Stimulated activated naive CD8-positive, alpha-beta T cell treated with anti-CD3 and anti-CD28 coated beads, Interleukin-15, amount 100 ng/mL, for 72 hours (primary cell): ENCODE measurements around the gene C3.

Source experiments
- ATAC-seq: fragments of 150-1000 bp; cut with Tn5 transposase; 2 replicates; pipeline ENCODE4 v1.10.0; 2021; ENCODE audit warnings: mild to moderate bottlenecking, moderate library complexity
- DNase-seq, 2 donors: peaks; one replicate each; pipeline ENCODE4 v3.0.0; 2021 to 2022
- H3K27ac Mint-ChIP-seq, 2 donors: one replicate each; pipeline ENCODE4 v1.8.0; 2022; ENCODE audit warnings: mild to moderate bottlenecking in 2 of 2, mixed read lengths in 2 of 2, moderate library complexity in 2 of 2
- H3K27me3 Mint-ChIP-seq: one replicate; pipeline ENCODE4 v1.8.0; 2022; ENCODE audit warnings: mixed read lengths
- H3K4me1 Mint-ChIP-seq: one replicate; pipeline ENCODE4 v1.8.0; 2022; ENCODE audit warnings: mild to moderate bottlenecking, mixed read lengths
- H3K4me3 Mint-ChIP-seq, 2 donors: one replicate each; pipeline ENCODE4 v1.8.0; 2022; ENCODE audit warnings: mild to moderate bottlenecking in 2 of 2, mixed read lengths in 2 of 2, moderate library complexity in 1 of 2
- H3K9me3 Mint-ChIP-seq, 2 donors: one replicate each; pipeline ENCODE4 v1.8.0; 2022; ENCODE audit warnings: mixed read lengths in 2 of 2

The C3 gene

GRCh38 chr19:6699935-6700334 is 20.5 kb downstream of the C3 start:
- H3K27me3 Mint-ChIP-seq = no peaks in the 10 kb centered on the region
- H3K9me3 Mint-ChIP-seq = no peaks in the 10 kb centered on the region
- ATAC-seq (no peak), DNase-seq (no peak)
- H3K4me1 Mint-ChIP-seq = peaks cover 6% of the 10 kb centered on the region
- no peak overlapping the region for H3K27ac Mint-ChIP-seq
- no peak overlapping the region for H3K4me3 Mint-ChIP-seq

- Mint-ChIP-seq H3K27me3 (no peaks in the 10 kb centered on the region), H3K9me3 (no peaks in the 10 kb centered on the region), H3K27ac (peak overlapping the region in 1 of 2 donors; percentile 52), H3K4me1 (peaks cover 14% of the 10 kb centered on the region), H3K4me3 (peak overlapping the region in 1 of 2 donors; percentile 21)
- DNase-seq = no peak
- ATAC-seq = peak; percentile 42
These were observed 23.2 kb downstream of the C3 start for GRCh38 chr19:6697291-6697690.

GRCh38 chr19:6696239-6696820 is 24.1 kb downstream of the C3 start:
- no peaks in the 10 kb centered on the region for H3K9me3 Mint-ChIP-seq
- peaks cover 14% of the 10 kb centered on the region for H3K4me1 Mint-ChIP-seq
- no peak overlapping the region for H3K4me3 Mint-ChIP-seq
- H3K27me3 Mint-ChIP-seq = no peaks in the 10 kb centered on the region
- no peak for ATAC-seq
- DNase-seq = no peak
- peak overlapping the region in 1 of 2 donors; percentile 42 for H3K27ac Mint-ChIP-seq

GRCh38 chr19:6694147-6694815 is 26.2 kb downstream of the C3 start:
- ATAC-seq (no peak), DNase-seq (no peak)
- Mint-ChIP-seq H3K4me1 (peaks cover 14% of the 10 kb centered on the region), H3K27ac (no peak overlapping the region), H3K27me3 (no peaks in the 10 kb centered on the region), H3K4me3 (no peak overlapping the region), H3K9me3 (no peaks in the 10 kb centered on the region)

GRCh38 chr19:6693681-6694080 is 26.8 kb downstream of the C3 start:
- Mint-ChIP-seq H3K9me3 (peaks cover 0 to 2% of the 10 kb centered on the region in 2 donors), H3K4me1 (peaks cover 14% of the 10 kb centered on the region), H3K27me3 (no peaks in the 10 kb centered on the region), H3K27ac (no peak overlapping the region), H3K4me3 (no peak overlapping the region)
- DNase-seq = no peak
- ATAC-seq = no peak

GRCh38 chr19:6693056-6693471 is 27.4 kb downstream of the C3 start:
- Mint-ChIP-seq H3K27me3 (no peaks in the 10 kb centered on the region), H3K4me1 (peaks cover 14% of the 10 kb centered on the region), H3K4me3 (no peak overlapping the region), H3K27ac (no peak overlapping the region), H3K9me3 (peaks cover 0 to 5% of the 10 kb centered on the region in 2 donors)
- ATAC-seq = no peak
- no peak for DNase-seq

- DNase-seq = no peak
- no peak overlapping the region for H3K4me3 Mint-ChIP-seq
- peaks cover 10% of the 10 kb centered on the region for H3K4me1 Mint-ChIP-seq
- H3K9me3 Mint-ChIP-seq = peaks cover 0 to 5% of the 10 kb centered on the region in 2 donors
- no peak overlapping the region for H3K27ac Mint-ChIP-seq
- H3K27me3 Mint-ChIP-seq = no peaks in the 10 kb centered on the region
- no peak for ATAC-seq
These were observed 28.4 kb downstream of the C3 start for GRCh38 chr19:6692027-6692426.

GRCh38 chr19:6691342-6691741 is 29.1 kb downstream of the C3 start:
- Mint-ChIP-seq H3K9me3 (peaks cover 0 to 5% of the 10 kb centered on the region in 2 donors), H3K4me3 (no peak overlapping the region), H3K4me1 (peaks cover 8% of the 10 kb centered on the region), H3K27me3 (no peaks in the 10 kb centered on the region), H3K27ac (no peak overlapping the region)
- no peak for ATAC-seq
- no peak for DNase-seq

- Mint-ChIP-seq H3K9me3 (peaks cover 0 to 5% of the 10 kb centered on the region in 2 donors), H3K27ac (no peak overlapping the region), H3K4me3 (no peak overlapping the region), H3K4me1 (peaks cover 8% of the 10 kb centered on the region), H3K27me3 (no peaks in the 10 kb centered on the region)
- no peak for ATAC-seq
- DNase-seq = no peak
These were observed 30.1 kb downstream of the C3 start for GRCh38 chr19:6690160-6690885.

- Mint-ChIP-seq H3K27me3 (no peaks in the 10 kb centered on the region), H3K9me3 (peaks cover 0 to 5% of the 10 kb centered on the region in 2 donors), H3K4me3 (no peak overlapping the region), H3K4me1 (peaks cover 12% of the 10 kb centered on the region), H3K27ac (no peak overlapping the region)
- ATAC-seq (no peak), DNase-seq (no peak)
These were observed 33.3 kb downstream of the C3 start for GRCh38 chr19:6687114-6687513.

GRCh38 chr19:6686628-6686975 is 33.8 kb downstream of the C3 start:
- Mint-ChIP-seq H3K4me1 (peaks cover 12% of the 10 kb centered on the region), H3K27me3 (no peaks in the 10 kb centered on the region), H3K4me3 (no peak overlapping the region), H3K9me3 (peaks cover 0 to 5% of the 10 kb centered on the region in 2 donors), H3K27ac (no peak overlapping the region)
- ATAC-seq (no peak), DNase-seq (no peak)

GRCh38 chr19:6685962-6686627 is 34.4 kb downstream of the C3 start:
- DNase-seq (no peak), ATAC-seq (no peak)
- Mint-ChIP-seq H3K4me3 (no peak overlapping the region), H3K9me3 (peaks cover 0 to 5% of the 10 kb centered on the region in 2 donors), H3K27ac (no peak overlapping the region), H3K27me3 (no peaks in the 10 kb centered on the region), H3K4me1 (peaks cover 12% of the 10 kb centered on the region)

GRCh38 chr19:6685482-6685881 is 35.0 kb downstream of the C3 start:
- H3K9me3 Mint-ChIP-seq = peaks cover 4 to 7% of the 10 kb centered on the region in 2 donors
- H3K4me1 Mint-ChIP-seq = peaks cover 16% of the 10 kb centered on the region
- DNase-seq = no peak
- no peak for ATAC-seq
- H3K27me3 Mint-ChIP-seq = peaks cover 5% of the 10 kb centered on the region
- no peak overlapping the region for H3K27ac Mint-ChIP-seq
- no peak overlapping the region for H3K4me3 Mint-ChIP-seq

GRCh38 chr19:6683971-6684370 is 36.5 kb downstream of the C3 start:
- Mint-ChIP-seq H3K27me3 (peaks cover 8% of the 10 kb centered on the region), H3K4me1 (peaks cover 31% of the 10 kb centered on the region), H3K4me3 (no peak overlapping the region), H3K9me3 (peaks cover 15 to 18% of the 10 kb centered on the region in 2 donors), H3K27ac (no peak overlapping the region)
- DNase-seq (no peak), ATAC-seq (peak; percentile 53)

GRCh38 chr19:6682607-6683128 is 37.8 kb downstream of the C3 start:
- peaks cover 20 to 22% of the 10 kb centered on the region in 2 donors for H3K9me3 Mint-ChIP-seq
- H3K4me3 Mint-ChIP-seq = no peak overlapping the region
- H3K27me3 Mint-ChIP-seq = peaks cover 8% of the 10 kb centered on the region
- no peak for ATAC-seq
- no peak overlapping the region for H3K27ac Mint-ChIP-seq
- H3K4me1 Mint-ChIP-seq = peaks cover 44% of the 10 kb centered on the region
- no peak for DNase-seq
